GM12873 (cell line): ENCODE results near the gene BARD1.

Experiments used
- TF ChIP-seq, protein P1 (sequence below): IDR thresholded peaks from 2 replicates; pipeline ENCODE4 v1.5.1; 2012; ENCODE audit warnings: low read depth, mild to moderate bottlenecking, moderate library complexity, low read length, control low read depth; ENCODE audit not compliant: insufficient read depth; ENCODE audit errors: missing control alignments

Gene BARD1

DNA sequence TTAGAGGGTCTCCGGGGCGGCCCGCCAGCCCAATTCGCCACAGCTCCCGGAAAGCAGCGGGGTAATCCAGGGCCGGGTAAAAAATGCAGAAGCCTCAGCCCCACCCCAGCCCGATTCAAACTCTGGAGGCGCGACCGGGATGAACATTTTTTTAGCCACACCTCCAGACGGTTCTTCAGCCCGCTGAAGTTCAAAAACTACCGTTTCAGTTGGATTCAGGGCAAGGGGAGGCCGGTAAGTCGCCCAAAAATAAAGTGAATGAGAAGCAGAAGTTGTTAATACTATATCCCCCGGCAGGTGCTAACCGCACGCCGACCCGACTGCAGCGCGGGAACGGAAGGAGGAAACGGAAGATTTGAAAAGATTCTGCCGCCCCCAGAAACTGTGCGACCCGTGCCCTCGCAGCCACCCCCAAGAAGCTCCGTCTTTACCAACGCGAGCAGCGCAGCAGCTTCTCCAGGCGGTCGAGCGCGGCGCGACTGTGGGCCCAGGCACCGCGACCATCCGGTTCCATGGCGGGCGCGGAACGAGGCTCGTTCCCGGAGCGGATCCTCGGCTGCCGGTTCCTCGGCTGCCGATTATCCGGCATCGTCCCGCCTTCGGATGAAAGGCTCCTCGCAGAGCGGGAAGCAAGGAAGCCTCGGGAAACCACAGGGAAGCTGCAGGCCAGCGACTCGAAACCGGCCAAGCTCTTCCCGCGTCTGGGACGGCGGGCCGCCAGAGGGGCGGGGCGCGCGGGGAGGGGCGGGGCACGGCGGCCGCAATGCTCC lies at the start of gene BARD1:
TSS of gene BARD1 (minus strand) at position 703 of the 770 bp plus-strand sequence. CDS start at position 589, 114 bp downstream.
- TF ChIP-seq, protein P1, sequence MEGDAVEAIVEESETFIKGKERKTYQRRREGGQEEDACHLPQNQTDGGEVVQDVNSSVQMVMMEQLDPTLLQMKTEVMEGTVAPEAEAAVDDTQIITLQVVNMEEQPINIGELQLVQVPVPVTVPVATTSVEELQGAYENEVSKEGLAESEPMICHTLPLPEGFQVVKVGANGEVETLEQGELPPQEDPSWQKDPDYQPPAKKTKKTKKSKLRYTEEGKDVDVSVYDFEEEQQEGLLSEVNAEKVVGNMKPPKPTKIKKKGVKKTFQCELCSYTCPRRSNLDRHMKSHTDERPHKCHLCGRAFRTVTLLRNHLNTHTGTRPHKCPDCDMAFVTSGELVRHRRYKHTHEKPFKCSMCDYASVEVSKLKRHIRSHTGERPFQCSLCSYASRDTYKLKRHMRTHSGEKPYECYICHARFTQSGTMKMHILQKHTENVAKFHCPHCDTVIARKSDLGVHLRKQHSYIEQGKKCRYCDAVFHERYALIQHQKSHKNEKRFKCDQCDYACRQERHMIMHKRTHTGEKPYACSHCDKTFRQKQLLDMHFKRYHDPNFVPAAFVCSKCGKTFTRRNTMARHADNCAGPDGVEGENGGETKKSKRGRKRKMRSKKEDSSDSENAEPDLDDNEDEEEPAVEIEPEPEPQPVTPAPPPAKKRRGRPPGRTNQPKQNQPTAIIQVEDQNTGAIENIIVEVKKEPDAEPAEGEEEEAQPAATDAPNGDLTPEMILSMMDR, result no peak

DNA sequence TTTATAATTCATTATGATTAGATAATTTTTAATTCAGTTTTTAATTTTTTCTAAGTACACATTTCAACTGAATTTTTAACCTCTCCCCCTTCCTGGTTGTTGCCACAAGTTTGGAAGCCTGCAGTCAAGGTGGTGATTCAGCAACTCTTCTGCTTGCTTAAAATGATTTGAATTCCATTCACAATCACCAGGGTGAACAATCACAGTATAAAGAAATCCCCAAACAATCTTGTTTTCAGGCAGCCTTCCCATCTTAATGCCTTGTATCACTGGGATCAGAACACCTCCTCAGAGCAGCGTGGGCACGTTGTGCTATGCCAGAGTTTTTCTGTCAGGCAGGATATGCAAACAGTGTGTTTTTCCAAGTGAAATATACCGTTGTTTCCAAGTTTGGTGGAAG lies 46.7 kb upstream of the BARD1 start:
- TF ChIP-seq, protein P1, result no peak

DNA sequence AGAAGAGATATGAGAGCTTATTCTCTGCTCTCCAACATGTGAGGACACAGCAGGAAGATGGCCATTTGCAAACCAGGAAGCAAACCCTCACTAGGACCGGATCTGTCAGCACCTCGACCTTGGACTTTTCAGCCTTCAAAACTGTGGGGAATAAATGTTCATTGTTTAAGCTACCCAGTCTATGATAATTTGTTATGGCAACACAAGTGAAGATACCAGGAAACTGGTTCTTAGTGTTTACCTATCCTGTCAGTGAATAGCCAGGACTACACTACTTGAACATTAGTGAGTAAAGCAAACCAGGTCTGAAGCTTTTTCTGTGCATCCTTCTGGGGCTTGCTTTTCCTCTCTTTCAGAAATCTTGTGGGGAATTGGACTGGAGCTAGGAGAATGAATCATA lies 44.4 kb upstream of the BARD1 start:
- TF ChIP-seq, protein P1, result no peak

DNA sequence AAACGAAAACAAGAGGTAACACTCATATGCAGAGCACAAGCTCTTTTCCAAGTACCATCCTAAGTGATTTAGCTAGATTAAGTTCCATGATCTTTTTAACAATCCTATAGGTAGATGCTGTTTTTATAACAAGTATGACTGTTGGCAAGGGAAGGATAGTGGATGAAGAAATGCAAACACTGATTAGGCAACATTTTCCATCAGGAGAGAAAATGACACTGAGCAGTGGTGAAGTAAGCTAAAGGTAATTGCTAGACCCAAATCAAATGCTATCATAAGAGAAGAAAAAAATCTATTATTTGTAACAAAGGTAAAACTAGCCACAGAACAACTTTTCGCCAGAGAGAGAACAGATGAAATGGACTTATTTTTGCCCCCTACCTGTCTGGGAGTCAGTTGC lies 34.3 kb upstream of the BARD1 start:
- TF ChIP-seq, protein P1, result no peak

DNA sequence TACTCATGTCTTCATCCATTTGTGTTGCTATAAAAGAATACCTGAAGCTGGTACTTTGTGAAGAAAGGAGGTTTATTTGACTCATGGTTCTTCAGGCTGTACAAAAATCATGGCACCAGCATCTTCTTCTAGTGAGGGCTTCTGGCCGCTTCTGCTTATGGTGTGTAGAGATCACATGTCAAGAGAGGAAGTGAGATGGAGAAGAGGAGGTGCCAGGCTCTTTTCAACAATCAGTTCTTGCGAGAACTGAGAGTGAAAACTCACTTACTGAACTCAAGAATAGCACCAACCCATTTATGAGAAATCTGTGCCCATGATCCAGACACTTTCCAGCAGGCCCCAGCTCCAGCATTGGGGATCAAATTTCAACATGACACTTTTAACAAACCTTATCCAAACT lies 30.0 kb upstream of the BARD1 start:
- TF ChIP-seq, protein P1, result no peak

DNA sequence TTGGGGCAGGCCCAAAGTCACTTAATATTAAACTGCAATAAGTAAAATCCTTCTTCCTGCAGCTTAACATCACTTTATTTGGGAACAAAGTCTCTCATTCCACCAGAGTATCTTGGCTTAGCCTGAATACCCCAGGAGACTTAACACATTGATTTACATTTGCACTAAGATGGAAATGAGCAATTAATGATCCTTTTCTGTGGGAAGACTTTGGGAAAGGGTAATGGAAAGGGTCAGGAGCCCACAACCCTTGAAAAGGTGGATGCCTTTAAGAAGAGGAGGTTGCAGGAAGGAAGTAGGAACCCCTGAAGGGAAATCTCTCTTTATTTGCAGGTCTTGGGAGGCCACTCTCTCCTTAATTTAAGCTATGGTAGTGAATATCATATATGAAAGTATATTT lies 28.0 kb upstream of the BARD1 start:
- TF ChIP-seq, protein P1, result no peak

DNA sequence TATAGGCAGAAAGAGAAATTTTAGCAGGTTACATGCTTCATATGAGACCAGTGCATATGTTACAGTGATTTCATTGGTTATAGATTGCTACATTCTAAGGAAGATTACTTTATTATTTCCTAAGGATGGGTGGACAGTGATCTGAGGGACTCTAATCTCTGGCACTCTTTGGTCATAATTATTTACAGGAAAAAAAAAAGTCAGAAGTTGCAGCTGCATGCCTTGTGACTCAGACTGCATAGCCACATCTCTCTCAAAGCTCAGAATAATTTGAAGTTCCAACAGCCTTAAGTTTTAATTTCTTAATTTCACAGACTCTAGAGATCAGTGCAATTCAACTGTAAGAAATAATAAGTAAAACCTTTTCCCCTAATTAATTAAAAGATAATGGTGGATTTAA lies 27.1 kb upstream of the BARD1 start:
- TF ChIP-seq, protein P1, result no peak
